Measurements from ENCODE around the gene CTTN.

Gene CTTN

GRCh38 chr11:70477609-70478008, 79.3 kb downstream of the CTTN start:
- DNase-seq = no peak

- DNase-seq = no peak
Observed at GRCh38 chr11:70478166-70478890, 80.0 kb downstream of the CTTN start.

GRCh38 chr11:70480711-70481110, 82.4 kb downstream of the CTTN start:
- DNase-seq = no peak

- DNase-seq = no peak
Observed at GRCh38 chr11:70481625-70482528, 83.5 kb downstream of the CTTN start.

GRCh38 chr11:70482529-70482917, 84.2 kb downstream of the CTTN start:
- no peak for DNase-seq

GRCh38 chr11:70483077-70483861, 84.9 kb downstream of the CTTN start:
- DNase-seq = no peak

GRCh38 chr11:70483917-70484316, 85.6 kb downstream of the CTTN start:
- DNase-seq = no peak

GRCh38 chr11:70485326-70486025, 87.1 kb downstream of the CTTN start:
- no peak for DNase-seq

- no peak for DNase-seq
Observed at GRCh38 chr11:70486026-70486415, 87.7 kb downstream of the CTTN start.

Measured in CD4-positive, alpha-beta T cell treated with Interleukin-17A for 4 hours (primary cell).